Testis (tissue), 2 donors: ENCODE measurements around the gene AGBL4.

Source experiments
- POLR2A ChIP-seq: fragments of 450-650 bp; IDR thresholded peaks from one replicate; pipeline ENCODE4 v1.6.1; 2017; ENCODE audit warnings: antibody characterized with exemption, mild to moderate bottlenecking, moderate library complexity
- TF ChIP-seq, protein P1 (sequence below), 3 experiments: fragments of 450-650 bp in 2 of 3; fragments of 200-600 bp in 1 of 3; sonication (generic) in 1 of 3; IDR thresholded peaks; one replicate each; pipeline ENCODE4 v1.5.1; 2016 to 2019; ENCODE audit warnings: antibody characterized with exemption in 3 of 3, mild to moderate bottlenecking in 2 of 3, moderate library complexity in 1 of 3

DNA sequence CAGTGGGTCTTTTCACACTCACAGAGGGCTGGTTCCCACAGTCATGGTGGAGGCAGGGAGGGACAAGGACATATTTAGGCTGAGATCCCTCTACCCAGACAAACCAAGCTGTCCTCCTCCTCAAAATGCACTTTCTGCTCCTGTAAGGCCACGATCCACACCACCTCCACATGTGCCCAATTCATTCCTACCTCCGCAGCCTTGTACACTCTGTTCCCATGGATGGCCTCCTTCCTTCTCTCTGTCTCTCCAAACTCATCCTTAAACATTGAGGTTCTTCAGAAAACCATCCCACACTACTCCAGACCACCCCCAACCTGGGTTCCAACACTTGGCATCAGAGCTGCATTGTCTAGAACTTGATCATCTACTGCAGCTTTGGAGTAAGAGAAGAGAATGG, 842.7 kb downstream of the AGBL4 start:
- TF ChIP-seq, protein P1, sequence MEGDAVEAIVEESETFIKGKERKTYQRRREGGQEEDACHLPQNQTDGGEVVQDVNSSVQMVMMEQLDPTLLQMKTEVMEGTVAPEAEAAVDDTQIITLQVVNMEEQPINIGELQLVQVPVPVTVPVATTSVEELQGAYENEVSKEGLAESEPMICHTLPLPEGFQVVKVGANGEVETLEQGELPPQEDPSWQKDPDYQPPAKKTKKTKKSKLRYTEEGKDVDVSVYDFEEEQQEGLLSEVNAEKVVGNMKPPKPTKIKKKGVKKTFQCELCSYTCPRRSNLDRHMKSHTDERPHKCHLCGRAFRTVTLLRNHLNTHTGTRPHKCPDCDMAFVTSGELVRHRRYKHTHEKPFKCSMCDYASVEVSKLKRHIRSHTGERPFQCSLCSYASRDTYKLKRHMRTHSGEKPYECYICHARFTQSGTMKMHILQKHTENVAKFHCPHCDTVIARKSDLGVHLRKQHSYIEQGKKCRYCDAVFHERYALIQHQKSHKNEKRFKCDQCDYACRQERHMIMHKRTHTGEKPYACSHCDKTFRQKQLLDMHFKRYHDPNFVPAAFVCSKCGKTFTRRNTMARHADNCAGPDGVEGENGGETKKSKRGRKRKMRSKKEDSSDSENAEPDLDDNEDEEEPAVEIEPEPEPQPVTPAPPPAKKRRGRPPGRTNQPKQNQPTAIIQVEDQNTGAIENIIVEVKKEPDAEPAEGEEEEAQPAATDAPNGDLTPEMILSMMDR (IDR thresholded peaks at IDR 0.05) = no peak
- no peak for TF ChIP-seq POLR2A
